NCI-H82 treated with DMSO at 0.1 percent for 48 hours (cell line): ENCODE results near the gene TNFRSF25.
"Not testable (repeated sequence)": the region's sequence is repeated elsewhere in the genome, so short reads cannot be mapped to it uniquely, and the experiment has no call there.

ENCODE experiments used
- DNase-seq: peaks from one replicate; lab custom pipeline; 2025; ENCODE audit not compliant: unreplicated experiment; lab: John Stamatoyannopoulos, UW

Gene TNFRSF25

DNA sequence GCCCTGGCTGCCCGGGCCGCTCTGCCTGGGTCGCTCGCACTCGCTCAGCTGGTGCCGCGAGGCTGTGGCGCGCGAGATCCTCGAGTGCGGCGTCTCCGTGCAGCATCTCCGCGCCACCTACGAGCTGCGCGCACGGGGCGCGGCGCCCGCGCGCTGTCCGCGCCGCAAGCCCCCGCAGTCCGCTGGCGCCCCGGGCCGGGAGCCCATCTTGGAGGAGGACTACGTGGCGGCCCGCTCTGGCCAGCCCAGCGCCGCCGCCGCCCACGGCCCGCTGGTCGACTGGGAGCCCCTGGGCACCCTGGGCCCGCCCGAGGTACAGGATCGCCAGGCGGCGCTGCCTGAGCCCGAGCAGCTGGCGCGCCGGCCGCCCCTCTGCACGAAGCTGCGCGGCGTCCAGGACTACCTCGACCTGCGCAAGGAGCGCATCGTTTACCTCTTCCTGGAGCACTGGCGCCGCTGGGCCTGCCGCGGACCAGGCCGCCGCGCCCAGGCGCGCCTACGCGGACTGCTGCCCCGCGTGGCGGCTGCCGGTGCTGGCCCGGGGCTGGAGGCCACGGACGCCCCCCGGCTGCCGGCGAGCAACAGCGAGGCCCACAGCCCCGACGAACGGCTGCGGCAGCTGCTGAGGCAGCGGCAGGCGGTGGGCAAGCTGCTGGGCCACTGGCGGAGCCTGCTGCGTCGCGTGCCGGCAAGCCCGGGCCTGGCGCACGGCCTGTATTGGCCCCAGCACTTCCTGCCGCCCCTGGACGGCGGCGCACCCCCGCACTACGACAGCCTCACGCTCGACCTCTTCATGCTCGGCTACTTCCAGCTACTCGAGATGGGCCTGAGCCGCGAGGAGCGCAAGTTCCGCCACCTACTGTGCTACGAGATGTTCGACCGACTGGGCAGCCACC lies 10.9 kb downstream of the TNFRSF25 start:
- no peak for DNase-seq

DNA sequence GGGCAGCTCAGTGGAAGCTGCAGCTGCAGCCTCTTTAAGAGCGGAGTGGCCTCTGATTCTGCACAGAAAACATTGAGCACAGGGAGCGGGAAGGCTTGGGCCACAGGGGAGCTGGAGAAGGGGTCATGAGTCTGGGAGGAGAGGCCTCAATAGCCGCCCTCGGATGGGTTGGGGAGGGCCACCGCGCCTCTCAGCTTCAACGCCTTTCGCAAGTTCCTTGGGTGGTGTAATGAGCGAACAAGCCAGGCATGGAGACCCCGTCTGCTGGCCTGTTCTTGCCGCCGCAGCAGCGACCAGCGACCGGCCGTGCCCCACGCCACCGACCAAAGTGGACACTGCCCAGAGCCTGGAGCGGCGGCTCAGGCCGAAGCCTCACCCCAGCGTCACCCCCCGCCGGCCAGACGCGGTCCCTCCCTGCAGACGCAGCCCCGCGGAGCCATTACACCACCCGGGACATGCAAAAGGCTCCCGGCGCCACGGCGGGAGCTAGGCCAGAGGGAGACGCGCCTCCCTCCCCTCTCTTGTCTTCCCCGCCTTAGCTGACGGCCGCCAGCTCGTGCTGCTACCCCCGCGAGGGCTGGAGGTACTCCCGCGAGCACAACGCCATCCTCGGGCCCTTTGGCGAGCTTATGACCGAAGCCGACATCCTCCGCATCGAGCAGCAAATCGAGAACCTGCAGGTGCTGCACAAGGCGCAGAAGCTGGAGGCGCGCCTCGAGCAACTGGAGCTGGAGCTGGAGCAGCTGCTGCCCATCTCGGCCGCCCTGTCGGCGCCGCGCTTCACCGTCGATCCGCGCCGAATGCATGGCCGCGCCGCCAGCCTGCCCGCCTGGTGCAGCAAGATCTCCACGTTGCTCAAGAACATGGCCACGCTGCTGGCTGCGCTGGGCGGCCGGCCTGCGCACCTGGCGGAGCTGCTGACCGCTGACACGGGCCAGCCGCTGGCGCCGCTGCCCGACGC lies 11.8 kb downstream of the TNFRSF25 start:
- DNase-seq: not testable (repeated sequence)

DNA sequence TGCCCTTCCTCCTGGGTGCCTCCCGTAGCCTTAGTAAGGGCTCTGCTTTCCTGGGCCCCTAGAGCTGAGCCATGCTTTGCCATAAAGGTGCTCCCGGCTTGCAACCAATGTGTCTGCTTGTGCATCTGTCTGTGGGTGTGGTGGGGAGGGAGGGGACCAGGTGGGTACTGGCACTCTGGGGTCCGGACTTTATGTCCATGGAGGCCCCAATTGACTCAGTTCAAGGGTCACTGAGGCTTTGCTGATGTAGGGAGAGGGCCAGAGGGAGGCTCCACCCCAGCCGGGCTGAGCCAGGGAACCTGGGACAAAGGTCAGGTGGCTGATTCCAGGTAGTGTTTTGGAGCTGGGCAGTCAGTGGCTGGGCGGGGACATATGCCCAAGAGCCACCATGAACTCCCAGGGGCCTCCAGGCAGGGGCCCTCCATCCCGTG lies 15.0 kb downstream of the TNFRSF25 start:
- DNase-seq: no peak

DNA sequence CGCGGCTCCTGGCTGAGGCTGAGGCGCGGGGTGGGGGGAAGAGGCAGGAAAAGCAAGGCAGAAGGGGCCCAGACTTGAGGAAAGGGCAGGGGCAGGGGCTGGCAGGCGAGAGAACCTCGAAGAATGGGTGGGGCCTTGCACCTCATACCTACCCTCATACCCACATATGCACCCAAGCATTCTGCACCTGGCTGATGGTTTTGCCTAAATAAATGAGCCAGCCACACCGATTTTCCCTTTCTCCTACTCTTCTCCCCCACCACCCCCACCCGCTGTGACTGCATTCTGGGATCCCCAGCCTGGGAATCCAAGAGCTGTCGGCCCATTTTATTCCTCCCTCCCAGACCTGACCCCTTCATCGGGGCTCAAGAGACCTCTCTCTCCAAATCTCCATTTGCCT lies 15.5 kb downstream of the TNFRSF25 start:
- not testable (repeated sequence) for DNase-seq

DNA sequence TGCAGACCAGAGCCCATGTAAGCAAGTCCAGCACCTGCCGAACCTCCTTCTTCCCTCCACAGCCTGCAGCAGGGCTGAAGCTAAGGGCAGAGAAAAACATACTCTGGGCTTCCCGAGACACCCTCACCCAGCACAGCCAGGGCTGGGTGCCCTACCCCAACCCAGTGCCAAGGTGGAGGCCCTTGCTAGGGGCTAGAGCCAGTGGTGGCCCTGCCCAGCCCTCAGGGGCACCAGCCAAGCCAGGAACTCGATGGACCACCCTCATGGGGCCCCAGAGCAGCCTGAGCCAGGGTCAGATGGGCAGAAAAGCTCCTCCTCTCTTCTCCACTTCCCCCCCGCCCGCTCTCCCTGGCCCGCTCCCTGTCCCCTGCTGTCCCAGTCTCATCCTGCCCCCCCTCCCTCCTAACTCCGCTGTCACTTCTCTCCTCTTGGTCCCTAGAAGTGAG lies 15.9 kb downstream of the TNFRSF25 start:
- DNase-seq: no peak

DNA sequence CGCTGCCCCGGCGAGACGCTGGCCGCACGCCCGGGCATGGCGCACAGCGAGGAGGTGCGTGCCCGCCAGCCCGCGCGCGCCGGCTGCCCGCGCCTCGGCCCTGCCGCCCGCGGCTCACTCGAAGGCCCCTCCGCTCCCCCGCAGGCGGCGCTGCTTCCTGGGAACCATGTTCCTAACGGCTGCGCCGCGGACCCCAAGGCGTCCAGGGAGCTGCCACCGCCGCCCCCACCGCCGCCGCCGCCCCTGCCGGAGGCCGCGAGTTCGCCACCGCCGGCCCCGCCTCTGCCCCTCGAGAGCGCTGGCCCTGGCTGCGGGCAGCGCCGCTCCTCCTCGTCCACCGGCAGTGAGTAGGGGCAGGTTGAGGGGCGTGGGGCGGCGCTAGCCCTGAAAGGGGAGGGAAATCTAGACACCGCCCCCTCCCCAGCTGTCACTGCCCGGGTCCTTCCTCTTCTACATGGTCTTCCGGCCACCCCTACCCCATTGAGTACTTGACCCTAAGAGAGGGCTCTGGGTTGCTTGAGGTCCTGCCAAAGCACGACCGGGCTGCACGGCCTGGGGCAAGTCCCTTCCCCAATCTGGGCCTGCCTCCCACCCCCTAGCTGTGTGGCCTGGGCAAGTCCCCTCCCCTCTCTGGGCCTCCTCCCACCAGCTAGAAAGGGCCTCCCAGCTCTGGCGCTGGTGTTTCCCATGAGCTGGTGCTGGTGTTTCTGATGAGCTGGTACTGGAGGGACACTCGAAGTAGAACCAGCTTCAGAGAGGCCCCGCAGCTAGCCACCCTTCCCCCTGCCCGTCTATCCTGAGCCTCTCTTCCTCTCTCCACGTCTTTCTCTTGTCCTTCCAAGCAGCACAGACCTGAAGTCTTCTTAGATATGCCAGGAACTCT lies 17.0 kb downstream of the TNFRSF25 start:
- no peak for DNase-seq

DNA sequence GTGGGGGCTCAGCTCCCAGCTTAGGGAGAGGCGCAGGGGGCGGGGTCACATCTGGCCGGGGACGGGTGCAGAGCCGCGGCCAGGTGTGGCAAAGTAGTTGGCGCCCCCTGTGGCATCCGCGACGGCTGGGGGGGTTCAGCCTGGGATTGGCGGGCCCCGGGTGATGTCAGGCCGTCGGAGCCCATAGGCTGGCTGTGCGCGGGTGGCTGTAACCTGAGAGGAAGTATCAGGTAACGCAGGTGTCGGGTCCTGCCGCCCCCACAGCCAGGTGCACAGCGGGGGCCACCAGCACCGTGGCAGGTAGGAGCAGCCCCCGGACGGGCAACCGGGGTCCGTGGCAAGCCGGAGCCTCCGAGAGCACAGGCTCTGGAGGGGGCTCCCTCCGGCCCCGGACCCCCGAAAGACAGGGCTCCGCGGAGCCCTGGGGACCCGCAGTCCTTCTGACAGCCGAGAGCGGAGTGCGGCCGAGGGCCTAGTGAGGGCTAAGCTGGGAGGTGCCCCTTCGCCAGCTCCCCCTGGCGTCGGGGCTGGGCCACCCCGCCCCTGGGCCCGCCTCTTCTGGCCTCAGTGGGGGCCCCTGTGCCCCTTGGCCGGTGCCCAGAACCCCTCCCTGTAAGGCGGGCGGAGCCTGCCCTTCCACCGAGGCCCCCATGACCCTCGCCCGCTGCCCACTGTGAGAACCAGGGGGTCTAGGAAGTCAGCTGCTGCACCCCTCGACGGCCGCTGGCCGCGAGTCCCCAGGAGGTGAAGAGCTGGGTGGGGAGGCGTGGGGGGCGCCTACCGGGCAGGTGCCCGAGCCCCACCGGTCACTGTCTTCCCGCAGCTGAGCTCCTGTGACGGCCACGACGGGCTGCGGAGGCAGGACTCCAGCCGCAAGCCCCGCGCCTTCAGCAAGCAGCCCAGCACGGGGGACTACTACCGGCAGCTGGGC lies 17.9 kb downstream of the TNFRSF25 start:
- DNase-seq: no peak

DNA sequence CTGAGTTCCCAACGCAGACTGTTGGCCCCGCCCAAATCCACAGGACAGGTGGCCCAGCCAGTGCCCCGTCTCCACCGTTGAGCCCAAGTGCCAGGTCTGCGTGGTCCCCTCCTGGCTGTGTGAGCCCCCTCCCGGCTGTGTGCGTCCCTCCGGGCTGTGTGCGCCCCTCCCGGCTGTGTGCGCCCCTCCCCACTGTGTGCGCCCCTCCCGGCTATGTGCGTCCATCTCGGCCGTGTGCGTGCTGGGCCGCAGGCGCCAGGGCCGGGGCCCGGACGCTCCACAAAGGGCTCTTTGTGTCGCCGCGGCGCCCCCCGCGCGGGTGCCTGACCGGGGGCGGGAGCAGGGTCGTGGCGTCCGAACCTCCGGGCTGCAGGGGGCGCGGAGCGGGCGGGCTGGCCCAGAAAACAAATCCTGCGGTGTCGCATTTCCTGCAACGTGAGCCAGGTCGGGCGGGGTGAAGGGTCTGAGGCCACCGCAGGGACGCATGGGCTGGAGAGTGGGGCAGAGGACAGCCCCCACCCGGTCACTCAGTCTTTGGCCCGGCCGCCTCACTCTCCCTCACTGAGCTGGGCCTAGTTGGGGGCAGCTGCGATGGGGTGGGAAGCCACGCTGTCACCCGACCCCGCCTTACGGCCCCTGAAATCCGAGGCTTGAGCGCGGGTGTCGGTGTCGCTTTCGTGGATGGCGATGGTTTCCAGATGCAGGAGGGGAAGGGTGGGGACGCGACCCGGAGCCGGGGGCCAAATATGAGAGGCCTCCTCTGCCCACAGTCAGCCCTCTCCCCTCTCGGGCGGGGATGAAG lies 18.8 kb downstream of the TNFRSF25 start:
- no peak for DNase-seq

DNA sequence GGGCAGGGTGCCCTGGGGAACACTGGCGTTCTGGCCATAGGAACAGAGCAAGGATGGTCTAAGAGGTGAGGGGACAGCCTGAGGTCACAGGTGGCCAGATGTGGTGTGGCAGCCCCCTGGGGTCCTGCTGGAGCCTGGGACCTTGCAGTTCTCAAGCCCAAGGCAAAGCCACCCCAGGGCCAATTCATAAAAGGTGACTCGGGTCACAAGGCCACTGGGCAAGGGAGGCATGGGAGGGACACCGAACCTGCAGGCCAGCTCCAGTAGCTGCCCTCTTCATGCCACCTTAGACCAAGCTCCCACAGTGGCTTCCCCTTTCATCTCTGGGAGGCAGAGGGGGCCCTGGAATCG lies 19.3 kb downstream of the TNFRSF25 start:
- DNase-seq: no peak

DNA sequence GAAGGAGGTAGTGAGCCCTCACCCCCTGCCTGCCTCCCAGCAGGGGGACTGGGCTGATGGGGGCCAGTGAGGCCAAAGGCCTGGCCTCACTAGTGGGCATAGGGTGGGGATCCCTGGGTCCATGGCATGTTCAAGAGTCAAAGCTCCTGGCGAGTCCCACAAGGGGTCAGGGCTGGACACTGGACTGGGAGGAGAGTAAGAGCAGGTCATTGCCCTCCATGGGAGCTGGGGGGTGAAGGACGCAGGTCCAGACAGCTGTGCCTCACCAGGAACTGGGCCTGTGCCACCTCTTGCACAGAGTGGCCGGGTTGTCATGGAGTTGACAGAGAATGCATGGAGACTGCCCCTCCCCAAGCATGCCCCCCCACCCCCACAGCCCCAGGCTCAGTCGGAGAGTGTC lies 20.0 kb downstream of the TNFRSF25 start:
- not testable (repeated sequence) for DNase-seq

DNA sequence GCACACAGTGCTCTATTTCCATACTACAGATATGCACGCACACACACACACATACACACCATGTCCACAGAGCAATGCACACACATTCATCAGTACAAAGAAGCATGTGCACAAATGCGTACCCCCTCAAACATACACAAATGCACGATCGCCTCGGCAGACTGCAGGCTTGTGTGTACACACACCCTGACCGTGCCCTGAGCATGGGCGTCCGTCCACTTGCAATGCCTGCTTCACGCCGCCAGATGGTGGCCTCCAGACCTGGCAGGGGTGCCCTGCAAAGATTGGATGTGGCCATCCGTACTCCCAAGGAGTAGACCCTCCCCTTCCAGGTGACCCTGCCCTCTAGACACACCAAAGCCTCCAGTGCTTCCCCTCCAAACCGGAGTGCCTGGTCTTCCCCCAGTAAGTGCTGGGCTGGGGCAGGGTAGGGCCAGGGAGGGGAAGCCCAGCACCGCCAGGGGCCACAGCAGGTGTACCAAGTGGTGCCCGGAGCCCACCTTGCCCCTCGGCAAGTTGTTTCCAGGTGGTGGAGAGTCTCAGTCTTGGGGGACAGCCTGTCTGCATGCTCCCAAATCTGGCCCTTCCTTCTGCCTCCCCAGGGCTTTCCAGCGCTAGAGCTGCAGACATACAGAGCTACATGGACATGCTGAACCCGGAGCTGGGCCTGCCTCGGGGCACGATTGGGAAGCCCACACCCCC lies 20.8 kb downstream of the TNFRSF25 start:
- no peak for DNase-seq

DNA sequence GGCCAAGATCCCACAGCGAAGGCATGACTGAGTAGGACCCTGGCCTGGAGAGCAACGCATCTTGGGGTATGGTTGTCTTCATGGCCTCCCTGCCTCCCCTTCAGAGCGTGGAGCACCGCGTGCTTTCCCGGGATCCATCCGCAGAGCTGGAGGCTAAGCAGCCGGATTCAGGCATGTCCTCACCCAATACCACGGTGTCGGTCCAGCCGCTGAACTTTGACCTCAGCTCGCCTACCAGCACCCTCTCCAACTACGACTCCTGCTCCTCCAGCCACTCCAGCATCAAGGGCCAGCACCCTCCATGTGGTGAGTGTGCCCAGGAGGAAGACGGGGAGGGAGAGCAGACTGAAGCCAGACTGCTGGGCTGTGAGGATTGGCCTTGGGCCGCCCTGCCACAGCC lies 21.6 kb downstream of the TNFRSF25 start:
- no peak for DNase-seq

DNA sequence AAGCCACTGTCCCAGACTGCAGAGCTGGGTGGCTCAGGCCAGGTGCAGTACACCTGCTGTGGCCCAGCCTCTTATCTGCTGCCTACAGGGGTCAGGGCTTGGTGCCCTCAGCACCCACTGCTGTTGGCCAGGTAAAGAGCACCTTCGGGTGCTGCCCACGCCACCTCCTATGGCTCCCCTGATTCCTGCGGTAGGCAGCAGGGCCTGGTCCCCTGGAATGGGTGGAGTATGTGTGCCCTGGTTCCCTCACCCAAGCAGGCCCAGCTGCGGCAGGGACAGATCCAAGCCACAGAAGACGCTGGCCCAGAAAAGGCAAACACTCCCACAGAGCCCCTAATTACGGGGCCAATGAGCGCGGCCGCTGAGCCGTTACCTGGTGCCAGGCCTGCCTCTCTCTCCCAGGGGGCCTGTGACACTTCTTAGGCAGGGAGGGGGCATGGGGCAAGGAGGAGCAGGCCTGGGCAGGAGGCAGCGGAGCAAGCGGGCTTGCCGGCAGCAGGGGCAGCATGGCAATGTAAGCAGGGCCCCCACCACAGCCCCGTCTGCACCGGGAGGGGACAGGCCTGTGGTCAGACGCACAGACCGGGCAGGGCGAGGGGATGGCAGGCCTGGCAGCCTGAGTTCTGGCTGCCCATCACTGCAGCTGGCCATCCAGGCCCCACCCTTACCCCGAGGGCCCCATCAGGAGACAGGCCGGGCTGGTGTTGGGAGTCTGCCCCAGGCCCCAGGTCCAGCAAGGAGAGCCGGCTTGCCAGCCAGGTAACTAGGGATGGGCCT lies 22.4 kb downstream of the TNFRSF25 start:
- no peak for DNase-seq

DNA sequence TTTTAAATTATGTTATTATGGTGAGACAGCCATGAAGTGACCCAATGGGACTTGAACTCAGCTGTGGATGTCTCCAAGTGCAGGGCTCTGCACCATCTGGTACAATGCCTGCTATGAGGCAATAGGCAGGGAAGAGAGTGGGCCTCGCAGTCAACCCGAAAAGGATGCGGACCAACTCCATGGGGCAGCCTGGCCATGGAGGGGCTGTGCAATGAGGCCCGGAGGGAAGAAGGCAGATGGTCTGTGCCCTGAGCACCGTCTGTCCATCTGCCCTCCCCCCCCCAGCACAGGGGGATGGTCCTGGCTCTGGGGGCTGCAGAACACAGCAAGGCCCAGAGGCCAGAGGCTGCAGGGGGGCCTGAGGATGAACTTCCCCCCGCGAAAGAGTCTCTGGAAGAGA lies 24.4 kb downstream of the TNFRSF25 start:
- DNase-seq: no peak

DNA sequence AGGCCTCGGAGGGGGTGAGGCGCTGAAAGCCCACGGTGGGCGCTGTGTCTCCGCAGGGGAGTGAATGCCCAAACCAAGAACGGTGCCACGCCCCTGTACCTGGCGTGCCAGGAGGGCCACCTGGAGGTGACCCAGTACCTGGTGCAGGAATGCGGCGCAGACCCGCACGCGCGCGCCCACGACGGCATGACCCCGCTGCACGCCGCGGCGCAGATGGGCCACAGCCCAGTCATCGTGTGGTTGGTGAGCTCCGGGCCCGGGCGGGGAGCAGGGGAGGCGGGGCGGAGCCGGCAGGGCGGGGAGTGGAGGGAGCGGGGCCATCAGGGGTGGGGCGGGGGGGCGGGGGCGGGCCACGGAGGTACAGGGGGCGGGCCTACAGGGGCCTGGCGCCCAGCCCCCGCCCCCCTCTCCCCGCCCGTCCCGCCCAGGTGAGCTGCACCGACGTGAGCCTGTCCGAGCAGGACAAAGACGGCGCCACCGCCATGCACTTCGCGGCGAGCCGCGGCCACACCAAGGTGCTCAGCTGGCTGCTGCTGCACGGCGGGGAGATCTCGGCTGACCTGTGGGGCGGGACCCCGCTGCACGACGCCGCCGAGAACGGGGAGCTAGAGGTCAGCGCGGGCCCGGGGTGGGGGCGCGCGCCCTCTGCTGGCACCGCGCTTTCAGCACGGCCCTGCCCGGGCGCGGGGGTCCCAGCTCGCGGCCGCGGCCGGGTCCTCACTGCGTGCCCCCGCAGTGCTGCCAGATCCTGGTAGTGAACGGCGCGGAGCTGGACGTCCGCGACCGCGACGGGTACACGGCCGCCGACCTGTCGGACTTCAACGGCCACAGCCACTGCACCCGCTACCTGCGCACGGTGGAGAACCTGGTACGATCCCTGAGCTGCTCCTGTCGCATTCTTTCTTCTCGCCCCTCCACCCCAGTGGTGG lies 25.5 kb downstream of the TNFRSF25 start:
- no peak for DNase-seq

DNA sequence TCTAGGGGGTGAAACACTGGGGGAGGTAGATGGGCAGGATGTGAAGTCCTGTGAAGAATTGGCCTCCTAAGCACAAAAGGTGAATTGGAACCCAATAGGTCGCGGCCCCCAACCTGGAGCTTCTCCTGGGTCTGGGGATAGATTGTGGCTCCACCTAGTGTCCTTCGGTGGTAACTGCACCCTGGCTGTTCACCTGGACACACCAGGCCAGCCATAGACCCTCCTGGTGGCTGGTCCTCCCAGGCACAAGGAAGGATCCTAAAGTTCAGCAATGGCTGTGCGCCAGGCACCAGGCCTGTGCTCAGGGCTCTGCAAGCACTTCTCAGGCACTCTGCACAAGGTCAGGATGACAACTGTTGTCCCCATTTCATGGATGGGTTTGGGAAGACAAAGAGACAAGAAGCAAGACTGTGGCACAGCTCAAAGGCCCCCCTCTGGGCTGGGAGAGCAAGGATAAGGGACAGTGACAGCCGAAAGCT lies 27.9 kb downstream of the TNFRSF25 start:
- DNase-seq: peak; percentile 80
